ENCODE measurements around the gene CATSPERZ.
A peak's percentile ranks its signal among the peaks of the same experiment; 100 is the strongest.

Gene CATSPERZ

GRCh38 chr11:64285885-64286800 is 14.0 kb upstream of the CATSPERZ start:
- DNase-seq = no peak

GRCh38 chr11:64286801-64287159 is 13.4 kb upstream of the CATSPERZ start:
- DNase-seq = no peak

- no peak for DNase-seq
Measured at GRCh38 chr11:64287676-64288352, 12.3 kb upstream of the CATSPERZ start.

GRCh38 chr11:64288353-64288750 is 11.8 kb upstream of the CATSPERZ start:
- DNase-seq = no peak

- no peak for DNase-seq
Measured at GRCh38 chr11:64289002-64289564, 11.1 kb upstream of the CATSPERZ start.

GRCh38 chr11:64290352-64291261 is 9.6 kb upstream of the CATSPERZ start:
- DNase-seq = no peak

- DNase-seq = no peak
Measured at GRCh38 chr11:64291262-64291751, 8.9 kb upstream of the CATSPERZ start, which contains the start of gene KCNK4. TSS of gene KCNK4 (plus strand) at chr11:64291302. CDS start at chr11:64293019, 1,717 bp downstream.

GRCh38 chr11:64291752-64292459 is 8.3 kb upstream of the CATSPERZ start:
- DNase-seq = no peak

GRCh38 chr11:64292460-64293254 is 7.5 kb upstream of the CATSPERZ start:
- DNase-seq = no peak

- no peak for DNase-seq
Measured at GRCh38 chr11:64294774-64295173, 5.4 kb upstream of the CATSPERZ start.

- no peak for DNase-seq
Measured at GRCh38 chr11:64295760-64296159, 4.4 kb upstream of the CATSPERZ start.

- DNase-seq = no peak
Measured at GRCh38 chr11:64296236-64296635, 3.9 kb upstream of the CATSPERZ start.

- no peak for DNase-seq
Measured at GRCh38 chr11:64296830-64297698, 3.1 kb upstream of the CATSPERZ start.

GRCh38 chr11:64297699-64298358 is 2.3 kb upstream of the CATSPERZ start:
- DNase-seq = no peak

- peak; percentile 77 for DNase-seq
Measured at GRCh38 chr11:64298966-64299846, 952 bp upstream of the CATSPERZ start.

GRCh38 chr11:64303109-64304031 is 3.2 kb downstream of the CATSPERZ start:
- no peak for DNase-seq

GRCh38 chr11:64304032-64304315 is 3.8 kb downstream of the CATSPERZ start:
- DNase-seq = no peak
